K562 (cell line): ENCODE data around the gene TMED6. TPM values are rescaled to one million over a fixed set of nuclear protein-coding genes. Genes with fewer than 3 reads are reported as not detected.

Source experiments
- ATAC-seq: fragments of 200-7000 bp; cut with Tn5 transposase; 3 replicates; pipeline ENCODE4 v1.9.1; 2020; ENCODE audit warnings: moderate library complexity
- BruUV-seq: library from RNA; stranded (reverse); fragments of 400-500 nt; replicated peaks from 2 replicates; lab custom pipeline; 2021; lab: Mats Ljungman, UMichigan
- CTCF ChIA-PET: fragments of 300-600 bp; formaldehyde crosslinking; extraction: SDS; loops from one replicate; lab custom pipeline; 2021; ENCODE audit warnings: low intra/inter-chr PET ratio; lab: Yijun Ruan, JAX
- POLR2A ChIA-PET: fragments of 300-600, 350-650 bp; sonication (Branson Sonifier 250); formaldehyde crosslinking; extraction: SDS; loops from one replicate; lab custom pipeline; 2021; ENCODE audit warnings: antibody characterized with exemption, inconsistent platforms; lab: Yijun Ruan, JAX
- DNase-seq, 4 experiments: peaks; one replicate each; pipeline versions ENCODE4 v3.0.0 to v3.0.0-alpha.2; 2011 to 2018; ENCODE audit warnings: low spot score in 3 of 4, mixed read lengths in 3 of 4; ENCODE audit errors: extremely low read depth in 1 of 4
- FAIRE-seq: peaks from 2 replicates; lab custom pipeline; 2011; peaks lifted over from hg19 to GRCh38; lab: Jason Lieb, UNC
- H2AFZ ChIP-seq: 2 replicates; pipeline ENCODE4 v1.6.0; 2011; ENCODE audit warnings: low read depth, low read length, control low read depth, inconsistent platforms
- H3K27ac ChIP-seq: fragments of 200-600 bp; 3 replicates; pipeline ENCODE4 v1.8.0; 2011; ENCODE audit warnings: low read depth, mild to moderate bottlenecking, control low read depth, inconsistent platforms, low read length, moderate library complexity, mixed read lengths; ENCODE audit errors: extremely low read depth
- H3K27me3 ChIP-seq, 2 experiments: fragments of 300-600 bp in 1 of 2; 2 replicates in 1 of 2; 3 replicates in 1 of 2; pipeline versions ENCODE4 v1.6.0 to v1.8.0; 2011; ENCODE audit warnings: inconsistent platforms in 2 of 2, low read length in 2 of 2, mild to moderate bottlenecking in 1 of 2, mixed read lengths in 1 of 2, moderate library complexity in 1 of 2; ENCODE audit not compliant: control insufficient read depth in 2 of 2, insufficient read depth in 2 of 2
- H3K36me3 ChIP-seq: fragments of 300-600 bp; 3 replicates; pipeline ENCODE4 v1.8.0; 2011; ENCODE audit warnings: mild to moderate bottlenecking, low read length, inconsistent platforms; ENCODE audit not compliant: control insufficient read depth, insufficient read depth
- H3K4me1 ChIP-seq, 2 experiments: fragments of 200-600 bp in 1 of 2; replicated peaks in 1 of 2; 2 replicates in 1 of 2; 3 replicates in 1 of 2; pipeline versions ENCODE4 v1.5.1 to v1.8.0; 2011; ENCODE audit warnings: inconsistent platforms in 2 of 2, low read length in 2 of 2, mild to moderate bottlenecking in 1 of 2, mixed read lengths in 1 of 2, moderate library complexity in 1 of 2; ENCODE audit not compliant: control insufficient read depth in 2 of 2, insufficient read depth in 2 of 2
- H3K4me2 ChIP-seq: 2 replicates; pipeline ENCODE4 v1.6.1; 2011; ENCODE audit warnings: low read length, control low read depth, inconsistent platforms, mixed read lengths; ENCODE audit not compliant: insufficient read depth
- H3K4me3 ChIP-seq: fragments of 200-600 bp; sonication (generic), shearing (Covaris generic); 2 replicates; pipeline ENCODE4 v1.5.1; 2016; ENCODE audit warnings: control low read depth, inconsistent platforms
- H3K79me2 ChIP-seq: fragments of 200-600 bp; 3 replicates; pipeline ENCODE4 v1.8.0; 2011; ENCODE audit warnings: low read length, inconsistent platforms; ENCODE audit not compliant: control insufficient read depth, insufficient read depth
- H3K9ac ChIP-seq, 2 experiments: 2 replicates each; pipeline versions ENCODE4 v1.6.0 to v1.6.1; 2011; ENCODE audit warnings: low read depth in 2 of 2, low read length in 2 of 2, control low read depth in 1 of 2, inconsistent platforms in 1 of 2, mild to moderate bottlenecking in 1 of 2, mixed read lengths in 1 of 2; ENCODE audit not compliant: insufficient read depth in 1 of 2
- H3K9me1 ChIP-seq: one replicate; pipeline ENCODE4 v1.6.0; 2011; ENCODE audit warnings: inconsistent platforms, mild to moderate bottlenecking, low read length, moderate library complexity; ENCODE audit not compliant: control insufficient read depth, insufficient read depth
- H3K9me3 ChIP-seq: replicated peaks from 2 replicates; pipeline ENCODE4 v1.5.1; 2011; ENCODE audit warnings: low read depth, low read length, inconsistent platforms; ENCODE audit not compliant: control insufficient read depth, insufficient read depth
- H4K20me1 ChIP-seq: replicated peaks from 2 replicates; pipeline ENCODE4 v1.6.1; 2011; ENCODE audit warnings: low read length, inconsistent platforms, mixed read lengths; ENCODE audit not compliant: control insufficient read depth, insufficient read depth
- AFF4 ChIP-seq: sonication (generic); formaldehyde crosslinking; IDR thresholded peaks from 2 replicates; pipeline ENCODE4 v1.8.0; 2023; ENCODE audit warnings: mild to moderate bottlenecking, missing genetic modification reagents
- CEBPB ChIP-seq: fragments of 450-650 bp; IDR thresholded peaks from 2 replicates; pipeline ENCODE4 v1.6.1; 2016; ENCODE audit warnings: missing genetic modification characterization, missing compliant biosample characterization
- EHMT2 ChIP-seq: fragments of 450-650 bp; IDR thresholded peaks from 2 replicates; pipeline ENCODE4 v1.6.1; 2018; ENCODE audit warnings: antibody characterized with exemption
- FOSL1 ChIP-seq: fragments of 200-800 bp; sonication (Bioruptor generic); conservative IDR thresholded peaks from 2 replicates; pipeline ENCODE4 v1.6.1; 2016; ENCODE audit warnings: missing genetic modification characterization, missing compliant biosample characterization
- KHSRP ChIP-seq: fragments of 450-650 bp; IDR thresholded peaks from 2 replicates; pipeline ENCODE4 v1.6.1; 2017
- KLF6 ChIP-seq: fragments of 250-450 bp; sonication (Bioruptor Pico); IDR thresholded peaks from 2 replicates; pipeline ENCODE4 v1.4.0; 2020; ENCODE audit warnings: mild to moderate bottlenecking, moderate library complexity, borderline replicate concordance
- NFXL1 ChIP-seq: fragments of 450-650 bp; formaldehyde crosslinking; IDR thresholded peaks from 2 replicates; pipeline ENCODE4 v1.4.0; 2021; ENCODE audit warnings: mild to moderate bottlenecking
- NR2C1 ChIP-seq, 2 experiments: fragments of 450-650 bp; IDR thresholded peaks; 2 replicates each; pipeline ENCODE4 v1.6.1; 2017; ENCODE audit warnings: mild to moderate bottlenecking in 2 of 2, antibody characterized with exemption in 1 of 2, inconsistent platforms in 1 of 2, missing compliant biosample characterization in 1 of 2, missing genetic modification characterization in 1 of 2
- PHB ChIP-seq: fragments of 250-450 bp; sonication (Bioruptor Pico); IDR thresholded peaks from 2 replicates; pipeline ENCODE4 v1.5.0; 2021
- RBBP5 ChIP-seq: fragments of 200-600 bp; sonication (generic); IDR thresholded peaks from 2 replicates; pipeline ENCODE4 v1.6.1; 2012; ENCODE audit warnings: borderline replicate concordance, mild to moderate bottlenecking, low read length, control low read depth, inconsistent platforms; ENCODE audit not compliant: insufficient read depth, poor library complexity, severe bottlenecking
- TAL1 ChIP-seq: fragments of 450-650 bp; IDR thresholded peaks from 2 replicates; pipeline ENCODE4 v1.6.1; 2016; ENCODE audit warnings: mild to moderate bottlenecking
- TCF3 ChIP-seq: sonication (generic); formaldehyde crosslinking; IDR thresholded peaks from 2 replicates; pipeline ENCODE4 v1.4.0; 2020; ENCODE audit warnings: mild to moderate bottlenecking, missing genetic modification reagents
- YBX1 ChIP-seq: fragments of 450-650 bp; IDR thresholded peaks from 2 replicates; pipeline ENCODE4 v1.7.1; 2016; ENCODE audit warnings: mild to moderate bottlenecking
- ZNF551 ChIP-seq: fragments of 250-450 bp; sonication (Bioruptor Pico); IDR thresholded peaks from 2 replicates; pipeline ENCODE4 v1.5.0; 2021; ENCODE audit warnings: mild to moderate bottlenecking, moderate library complexity
- ZNF609 ChIP-seq: sonication (generic); formaldehyde crosslinking; IDR thresholded peaks from 2 replicates; pipeline ENCODE4 v1.8.1; 2023; ENCODE audit warnings: missing genetic modification reagents, mild to moderate bottlenecking, borderline replicate concordance
- ZNF717 ChIP-seq: fragments of 250-450 bp; sonication (Bioruptor Pico); IDR thresholded peaks from 2 replicates; pipeline ENCODE4 v1.5.0; 2021
- WGBS: fragments of 100-300 bp; shearing (Covaris generic); methylation state at CpG from one replicate; pipeline ENCODE4 v1.1.6; 2016; ENCODE audit warnings: low coverage, mixed read lengths; ENCODE audit not compliant: insufficient coverage; ENCODE audit errors: missing lambda C conversion rate; 5-methylcytosine and 5-hydroxymethylcytosine counted together
- in situ Hi-C: fragments of 300-500 bp; cut with MboI; formaldehyde crosslinking; loops from 4 replicates; pipeline ENCODE4 v1.15.0; 2018; ENCODE audit warnings: inconsistent platforms, mixed read lengths
- intact Hi-C: fragments of 100-400 bp; cut with micrococcal nuclease; formaldehyde crosslinking; loops from 2 replicates; pipeline ENCODE4 v1.14.2; 2022
- polyA plus RNA-seq, 8 experiments: library from polyadenylated mRNA; depleted of rRNA in 4 of 8; stranded (reverse) in 5 of 8; unstranded in 3 of 8; fragments of >200 nt; fragmentation: Nextera tagmentation in 2 of 8; fragmentation: Illumina TruSeq in 1 of 8; extraction: Ambion mirVana in 2 of 8; extraction: Trizol in 1 of 8; gene quantifications; 2 replicates each; pipeline versions ENCODE4 v1.2.1 to v1.2.3, GENCODE V29; 2011 to 2014; ENCODE audit warnings: inconsistent platforms in 1 of 8, missing spikeins in 1 of 8
- total RNA-seq, 7 experiments: library from RNA; depleted of rRNA in 6 of 7; stranded (reverse); fragments of >200 nt in 6 of 7; fragmentation: Illumina TruSeq in 2 of 7; extraction: Trizol in 2 of 7; gene quantifications; 2 replicates each; pipeline versions ENCODE4 v1.2.1 to v1.2.3, GENCODE V29; 2011 to 2021; ENCODE audit warnings: low replicate concordance in 1 of 7

The TMED6 gene
- total and polyA plus RNA-seq, 9 of the 15 experiments (the other 6 are each of a cell fraction or from before 2014, with no cell fraction given), result 0.14 to 0.45 (median 0.25) TPM; not detected in 2

GRCh38 chr16:69382421-69382820, 30.8 kb upstream of the TMED6 start:
- no peak overlapping the region for H2AFZ ChIP-seq
- POLR2A ChIA-PET, result interaction anchor here (0.6 to 2.5 kb wide), 7 partner anchors 11 to 55 kb away, joined by 3 to 8 read pairs (median 4); partner anchors contain the start of gene PDF
- CTCF ChIA-PET, result no interaction called here
- H3K27me3 ChIP-seq, result no peaks in the 10 kb centered on the region
- peak overlapping the region; percentile 42; the same call in 1 of the 2 replicates for H3K4me2 ChIP-seq
- intact Hi-C loops, result loop anchor here (5.0 kb wide), 1 partner anchor 45 kb away; the partner anchor contains the start of genes COG8 and NIP7
- in situ Hi-C loops, result no loop called here
- H3K36me3 ChIP-seq, result peaks cover 69% of the 10 kb centered on the region
- H3K4me1 ChIP-seq, result peaks cover 4 to 29% of the 10 kb centered on the region in 2 experiments; a peak in 4 of 5 replicates
- ATAC-seq (peak; percentile 3; the same call in 1 of the 3 replicates), FAIRE-seq (peak; percentile 82), DNase-seq (peak in 1 of 4 experiments; percentile 69)
- H3K9me3 ChIP-seq, result no peaks in the 10 kb centered on the region
- WGBS, result 74% methylated on average over 2 of the region's 2 CpGs
- H3K27ac ChIP-seq, result peak overlapping the region; percentile 27; the same call in 1 of the 3 replicates
- no TSS peak for BruUV-seq
- H4K20me1 ChIP-seq, result no peaks in the 10 kb centered on the region
- H3K9ac ChIP-seq, result no peak overlapping the region
- H3K79me2 ChIP-seq, result peaks cover 52% of the 10 kb centered on the region
- no peak overlapping the region for H3K4me3 ChIP-seq
- no peaks in the 10 kb centered on the region for H3K9me1 ChIP-seq
- TF ChIP-seq AFF4 (CRISPR knock-in tag) (no peak), ZNF717 (no peak), TCF3 (CRISPR knock-in tag) (peak; percentile 80), NFXL1 (no peak), RBBP5 (no peak), EHMT2 (peak; percentile 74), KHSRP (no peak), FOSL1 (tag) (peak; percentile 22; the same call in 1 of the 2 replicates), ZNF609 (CRISPR knock-in tag) (no peak), ZNF551 (no peak), CEBPB (tag) (peak; percentile 68), NR2C1 (IDR thresholded peaks at IDR 0.05) (no peak), NR2C1 (tag; IDR thresholded peaks at IDR 0.05) (no peak), YBX1 (no peak), PHB (no peak), KLF6 (CRISPR knock-in tag) (no peak), TAL1 (peak; percentile 46)
